ENCODE data around the gene ZNF462. TPM values are rescaled to one million over a fixed set of nuclear protein-coding genes. Genes with fewer than 3 reads are reported as not detected.

Gene ZNF462, protein sequence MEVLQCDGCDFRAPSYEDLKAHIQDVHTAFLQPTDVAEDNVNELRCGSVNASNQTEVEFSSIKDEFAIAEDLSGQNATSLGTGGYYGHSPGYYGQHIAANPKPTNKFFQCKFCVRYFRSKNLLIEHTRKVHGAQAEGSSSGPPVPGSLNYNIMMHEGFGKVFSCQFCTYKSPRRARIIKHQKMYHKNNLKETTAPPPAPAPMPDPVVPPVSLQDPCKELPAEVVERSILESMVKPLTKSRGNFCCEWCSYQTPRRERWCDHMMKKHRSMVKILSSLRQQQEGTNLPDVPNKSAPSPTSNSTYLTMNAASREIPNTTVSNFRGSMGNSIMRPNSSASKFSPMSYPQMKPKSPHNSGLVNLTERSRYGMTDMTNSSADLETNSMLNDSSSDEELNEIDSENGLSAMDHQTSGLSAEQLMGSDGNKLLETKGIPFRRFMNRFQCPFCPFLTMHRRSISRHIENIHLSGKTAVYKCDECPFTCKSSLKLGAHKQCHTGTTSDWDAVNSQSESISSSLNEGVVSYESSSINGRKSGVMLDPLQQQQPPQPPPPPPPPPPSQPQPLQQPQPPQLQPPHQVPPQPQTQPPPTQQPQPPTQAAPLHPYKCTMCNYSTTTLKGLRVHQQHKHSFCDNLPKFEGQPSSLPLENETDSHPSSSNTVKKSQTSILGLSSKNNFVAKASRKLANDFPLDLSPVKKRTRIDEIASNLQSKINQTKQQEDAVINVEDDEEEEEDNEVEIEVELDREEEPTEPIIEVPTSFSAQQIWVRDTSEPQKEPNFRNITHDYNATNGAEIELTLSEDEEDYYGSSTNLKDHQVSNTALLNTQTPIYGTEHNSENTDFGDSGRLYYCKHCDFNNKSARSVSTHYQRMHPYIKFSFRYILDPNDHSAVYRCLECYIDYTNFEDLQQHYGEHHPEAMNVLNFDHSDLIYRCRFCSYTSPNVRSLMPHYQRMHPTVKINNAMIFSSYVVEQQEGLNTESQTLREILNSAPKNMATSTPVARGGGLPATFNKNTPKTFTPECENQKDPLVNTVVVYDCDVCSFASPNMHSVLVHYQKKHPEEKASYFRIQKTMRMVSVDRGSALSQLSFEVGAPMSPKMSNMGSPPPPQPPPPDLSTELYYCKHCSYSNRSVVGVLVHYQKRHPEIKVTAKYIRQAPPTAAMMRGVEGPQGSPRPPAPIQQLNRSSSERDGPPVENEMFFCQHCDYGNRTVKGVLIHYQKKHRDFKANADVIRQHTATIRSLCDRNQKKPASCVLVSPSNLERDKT (N-terminal part only)
- total RNA-seq = 102 and 103 TPM in 2 replicates
- long read RNA-seq, full-length matches to known transcripts = 9 of 46 reads
- long read RNA-seq, partial matches to known transcripts = 25 of 46 reads
- long read RNA-seq, other reads (novel, unspliced or antisense) = 12 of 46 reads

- Mint-ChIP-seq H3K36me3 (ENCODE audit: insufficient read depth) (peaks cover 5% of the 10 kb centered on the region), H3K27ac (peak within 1 kb of the TSS; percentile 94), H3K27me3 (peaks cover 21% of the 10 kb centered on the region), H3K4me1 (ENCODE audit: low read depth) (peaks cover 50% of the 10 kb centered on the region), H3K9me3 (ENCODE audit: low read depth) (no peaks in the 10 kb centered on the region), H3K4me3 (ENCODE audit: low read depth) (peak within 1 kb of the TSS; percentile 98)
- DNase-seq (ENCODE audit: low spot score, unreplicated experiment) = no peak
- TF ChIP-seq, protein P1, sequence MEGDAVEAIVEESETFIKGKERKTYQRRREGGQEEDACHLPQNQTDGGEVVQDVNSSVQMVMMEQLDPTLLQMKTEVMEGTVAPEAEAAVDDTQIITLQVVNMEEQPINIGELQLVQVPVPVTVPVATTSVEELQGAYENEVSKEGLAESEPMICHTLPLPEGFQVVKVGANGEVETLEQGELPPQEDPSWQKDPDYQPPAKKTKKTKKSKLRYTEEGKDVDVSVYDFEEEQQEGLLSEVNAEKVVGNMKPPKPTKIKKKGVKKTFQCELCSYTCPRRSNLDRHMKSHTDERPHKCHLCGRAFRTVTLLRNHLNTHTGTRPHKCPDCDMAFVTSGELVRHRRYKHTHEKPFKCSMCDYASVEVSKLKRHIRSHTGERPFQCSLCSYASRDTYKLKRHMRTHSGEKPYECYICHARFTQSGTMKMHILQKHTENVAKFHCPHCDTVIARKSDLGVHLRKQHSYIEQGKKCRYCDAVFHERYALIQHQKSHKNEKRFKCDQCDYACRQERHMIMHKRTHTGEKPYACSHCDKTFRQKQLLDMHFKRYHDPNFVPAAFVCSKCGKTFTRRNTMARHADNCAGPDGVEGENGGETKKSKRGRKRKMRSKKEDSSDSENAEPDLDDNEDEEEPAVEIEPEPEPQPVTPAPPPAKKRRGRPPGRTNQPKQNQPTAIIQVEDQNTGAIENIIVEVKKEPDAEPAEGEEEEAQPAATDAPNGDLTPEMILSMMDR (IDR thresholded peaks at IDR 0.05; ENCODE audit: unreplicated experiment) = no peak
Observed at GRCh38 chr9:106862821-106863720, at the start of gene ZNF462. TSS of gene ZNF462 (plus strand) at chr9:106863166. CDS start at chr9:106923384, 60,218 bp downstream.

DNA sequence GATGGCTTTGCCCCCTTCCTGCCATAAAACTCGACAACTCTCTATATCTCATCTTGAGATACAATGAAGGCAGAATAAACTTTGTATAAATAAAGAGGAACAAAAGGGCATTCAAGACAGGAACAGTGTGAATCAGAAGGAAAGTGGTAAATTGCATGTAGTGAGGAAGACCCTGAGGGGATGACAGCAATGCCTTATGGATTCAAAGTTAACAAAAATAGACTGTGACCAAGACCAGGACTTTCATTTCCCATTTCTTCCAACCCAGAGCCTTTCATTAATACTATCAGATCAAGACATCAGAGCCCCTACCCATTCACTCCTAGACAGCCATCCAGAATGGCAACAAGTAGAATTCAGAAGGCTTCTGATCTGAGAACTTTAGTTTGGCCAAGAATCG, 46.4 kb upstream of the ZNF462 start:
- TF ChIP-seq, protein P1 (IDR thresholded peaks at IDR 0.05; ENCODE audit: unreplicated experiment) = no peak
- no peak for DNase-seq (ENCODE audit: low spot score, unreplicated experiment)
- Mint-ChIP-seq H3K9me3 (ENCODE audit: low read depth) (peaks cover 14% of the 10 kb centered on the region), H3K27me3 (peaks cover 4% of the 10 kb centered on the region), H3K4me1 (ENCODE audit: low read depth) (no peaks in the 10 kb centered on the region), H3K36me3 (ENCODE audit: insufficient read depth) (no peaks in the 10 kb centered on the region), H3K27ac (no peak overlapping the region), H3K4me3 (ENCODE audit: low read depth) (no peak overlapping the region)

GRCh38 chr9:106818034-106818433, 44.9 kb upstream of the ZNF462 start:
- Mint-ChIP-seq H3K36me3 (ENCODE audit: insufficient read depth) (no peaks in the 10 kb centered on the region), H3K9me3 (ENCODE audit: low read depth) (peaks cover 8% of the 10 kb centered on the region), H3K4me3 (ENCODE audit: low read depth) (no peak overlapping the region), H3K27ac (no peak overlapping the region), H3K4me1 (ENCODE audit: low read depth) (no peaks in the 10 kb centered on the region), H3K27me3 (no peaks in the 10 kb centered on the region)
- DNase-seq (ENCODE audit: low spot score, unreplicated experiment) = no peak
- TF ChIP-seq, protein P1 (IDR thresholded peaks at IDR 0.05; ENCODE audit: unreplicated experiment) = no peak

DNA sequence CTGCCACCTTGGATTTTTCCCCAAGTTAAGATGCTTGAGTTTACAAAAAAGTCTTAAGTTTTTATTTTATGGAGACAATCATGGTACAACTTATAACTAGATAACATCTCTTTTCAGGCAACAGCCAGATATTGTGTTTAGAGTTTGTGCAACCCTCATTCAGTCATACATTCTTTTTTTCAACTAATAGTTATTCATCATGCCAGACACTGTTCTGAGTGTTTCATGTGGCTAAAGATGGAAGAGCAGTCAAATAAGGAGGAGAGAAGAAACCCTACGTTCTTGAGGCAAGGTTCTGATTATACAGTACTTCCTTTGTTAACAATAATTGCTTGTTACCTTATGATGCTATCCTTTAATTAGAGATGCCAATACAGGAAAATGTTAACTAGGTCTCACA, 42.1 kb upstream of the ZNF462 start:
- no peaks in the 10 kb centered on the region for H3K4me1 Mint-ChIP-seq (ENCODE audit: low read depth)
- TF ChIP-seq, protein P1 (IDR thresholded peaks at IDR 0.05; ENCODE audit: unreplicated experiment) = no peak
- no peak overlapping the region for H3K4me3 Mint-ChIP-seq (ENCODE audit: low read depth)
- no peaks in the 10 kb centered on the region for H3K36me3 Mint-ChIP-seq (ENCODE audit: insufficient read depth)
- no peak overlapping the region for H3K27ac Mint-ChIP-seq
- H3K9me3 Mint-ChIP-seq (ENCODE audit: low read depth) = no peaks in the 10 kb centered on the region
- DNase-seq (ENCODE audit: low spot score, unreplicated experiment) = no peak
- no peaks in the 10 kb centered on the region for H3K27me3 Mint-ChIP-seq

Measured in progenitor cell of endocrine pancreas (in vitro differentiated cells).